ENCODE measurements around the gene SMARCA4.
A peak's percentile ranks its signal among the peaks of the same experiment; 100 is the strongest.

The SMARCA4 gene

DNA sequence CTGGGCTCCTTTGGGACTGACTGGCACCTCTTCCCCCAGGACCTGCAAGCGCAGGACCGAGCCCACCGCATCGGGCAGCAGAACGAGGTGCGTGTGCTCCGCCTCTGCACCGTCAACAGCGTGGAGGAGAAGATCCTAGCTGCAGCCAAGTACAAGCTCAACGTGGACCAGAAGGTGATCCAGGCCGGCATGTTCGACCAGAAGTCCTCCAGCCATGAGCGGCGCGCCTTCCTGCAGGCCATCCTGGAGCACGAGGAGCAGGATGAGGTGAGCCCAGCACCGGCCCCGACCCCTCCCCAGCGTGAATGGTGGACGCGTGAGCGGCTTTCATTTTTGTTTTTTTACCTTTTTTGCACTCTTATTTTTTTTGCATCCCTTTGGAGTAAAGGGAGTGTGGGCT is 72.4 kb downstream of the SMARCA4 start:
- no peak for DNase-seq (ENCODE audit: low read depth in 2 of 2)

- DNase-seq (ENCODE audit: low read depth in 2 of 2), result no peak
These were observed 72.9 kb downstream of the SMARCA4 start for GRCh38 chr19:11033763-11034162.

- DNase-seq (ENCODE audit: low read depth in 2 of 2), result no peak
These were observed 73.8 kb downstream of the SMARCA4 start for GRCh38 chr19:11034449-11035213.

- DNase-seq (ENCODE audit: low read depth in 2 of 2), result peak; percentile 55 to 68
These were observed 74.9 kb downstream of the SMARCA4 start for GRCh38 chr19:11035441-11036377.

- no peak for DNase-seq (ENCODE audit: low read depth in 2 of 2)
These were observed 77.7 kb downstream of the SMARCA4 start for GRCh38 chr19:11038511-11038910.

DNA sequence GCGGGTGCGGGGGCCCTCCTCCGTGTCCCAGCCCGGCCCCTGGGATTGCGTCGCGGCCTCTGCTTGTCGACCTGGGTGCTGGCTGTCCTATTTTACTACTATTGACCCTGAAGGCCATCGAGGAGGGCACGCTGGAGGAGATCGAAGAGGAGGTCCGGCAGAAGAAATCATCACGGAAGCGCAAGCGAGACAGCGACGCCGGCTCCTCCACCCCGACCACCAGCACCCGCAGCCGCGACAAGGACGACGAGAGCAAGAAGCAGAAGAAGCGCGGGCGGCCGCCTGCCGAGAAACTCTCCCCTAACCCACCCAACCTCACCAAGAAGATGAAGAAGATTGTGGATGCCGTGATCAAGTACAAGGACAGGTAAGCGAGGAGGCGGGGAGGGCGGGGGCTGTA is 80.4 kb downstream of the SMARCA4 start:
- no peak for DNase-seq (ENCODE audit: low read depth in 2 of 2)

- DNase-seq (ENCODE audit: low read depth in 2 of 2), result no peak
These were observed 81.3 kb downstream of the SMARCA4 start for GRCh38 chr19:11041966-11042627.

DNA sequence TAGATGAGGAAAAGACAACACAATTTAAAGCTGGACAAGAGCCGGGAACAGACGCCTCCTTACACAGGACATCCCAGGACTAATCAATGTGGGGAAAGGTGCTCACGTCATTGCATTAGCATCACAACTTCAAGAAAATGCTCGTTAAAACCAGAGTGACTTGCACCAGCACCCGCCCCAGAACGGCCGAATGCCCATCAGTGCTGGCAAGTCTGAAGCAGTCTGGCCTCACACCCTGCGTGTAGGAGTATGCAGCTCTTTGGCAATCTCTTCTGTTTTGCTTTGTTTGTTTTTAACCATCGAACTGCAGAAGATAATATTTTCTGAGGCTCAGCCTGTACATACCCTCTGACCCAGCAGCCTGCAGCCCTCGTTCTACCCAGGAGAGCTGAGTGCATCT is 83.6 kb downstream of the SMARCA4 start:
- no peak for DNase-seq (ENCODE audit: low read depth in 2 of 2)

DNA sequence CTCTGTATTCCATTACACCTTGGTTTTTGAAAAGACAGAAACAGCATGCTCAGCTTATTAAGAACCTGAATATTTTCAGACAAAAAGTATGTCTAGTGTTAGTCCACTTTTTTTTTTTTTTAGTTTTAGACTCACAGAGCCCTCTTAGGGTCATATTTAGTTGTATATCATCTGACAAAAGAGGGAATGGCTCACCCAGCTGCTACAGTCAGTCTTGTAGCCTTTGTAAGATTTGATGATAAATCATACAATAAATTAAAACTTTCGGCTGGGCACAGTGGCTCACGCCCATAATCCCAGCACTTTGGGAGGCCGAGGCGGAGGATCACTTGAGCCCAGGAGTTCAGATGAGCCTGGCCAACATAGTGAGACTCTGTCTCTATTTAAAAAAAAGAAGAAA is 84.7 kb downstream of the SMARCA4 start:
- no peak for DNase-seq (ENCODE audit: low read depth in 2 of 2)

DNA sequence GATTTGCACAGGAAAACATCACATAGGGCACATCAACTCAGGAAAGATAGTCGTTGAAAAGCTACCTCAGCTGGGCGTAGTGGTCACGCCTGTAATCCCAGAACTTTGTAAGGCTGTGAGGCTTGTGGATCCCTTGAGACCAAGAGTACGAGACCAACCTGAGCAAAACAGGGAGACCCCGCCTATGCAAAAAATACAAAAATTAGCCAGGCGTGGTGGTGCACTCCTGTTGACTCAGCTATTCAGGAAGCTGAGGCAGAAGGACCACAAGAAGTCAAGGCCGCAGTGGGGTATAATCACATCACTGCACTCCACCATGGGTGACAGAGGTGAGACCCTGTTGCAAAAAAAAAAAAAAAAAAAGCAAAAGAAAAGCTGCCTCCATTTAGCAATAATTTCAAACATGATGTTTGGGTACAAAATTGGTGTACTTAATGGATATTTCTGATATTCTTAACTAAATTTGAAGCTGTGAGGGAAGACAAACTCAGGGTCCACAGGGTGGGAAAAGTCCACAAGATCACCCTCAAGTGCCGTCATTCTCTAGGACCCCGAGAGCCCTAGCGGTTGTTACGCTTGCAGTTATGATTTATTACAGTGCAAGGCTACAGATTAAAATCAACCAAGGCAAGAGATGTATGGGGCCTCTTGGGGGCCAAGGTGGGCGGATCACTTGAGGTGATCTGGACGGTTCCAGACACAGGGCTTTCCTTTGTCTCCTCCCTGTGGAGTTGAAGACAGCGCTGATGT is 86.0 kb downstream of the SMARCA4 start:
- DNase-seq (ENCODE audit: low read depth in 2 of 2), result no peak

DNA sequence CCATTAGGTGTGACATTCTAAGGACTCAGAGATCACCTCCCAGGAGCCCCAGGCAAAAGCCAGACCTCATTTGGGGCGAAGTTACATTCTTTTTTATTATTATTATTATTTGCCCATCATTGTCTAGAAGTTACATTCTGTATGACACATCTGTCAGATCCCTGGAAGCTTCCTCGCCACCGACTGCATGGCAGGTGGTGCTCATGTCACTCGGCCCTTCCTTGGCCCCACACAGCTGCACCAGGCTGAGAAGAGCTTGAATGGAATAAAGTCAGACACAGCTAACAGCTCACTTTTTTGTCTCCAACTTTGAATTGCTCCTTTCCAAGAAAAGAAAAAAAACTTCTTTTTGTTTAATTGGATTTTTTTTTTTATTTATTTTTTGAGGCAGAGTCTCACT is 87.0 kb downstream of the SMARCA4 start:
- no peak for DNase-seq (ENCODE audit: low read depth in 2 of 2)

DNA sequence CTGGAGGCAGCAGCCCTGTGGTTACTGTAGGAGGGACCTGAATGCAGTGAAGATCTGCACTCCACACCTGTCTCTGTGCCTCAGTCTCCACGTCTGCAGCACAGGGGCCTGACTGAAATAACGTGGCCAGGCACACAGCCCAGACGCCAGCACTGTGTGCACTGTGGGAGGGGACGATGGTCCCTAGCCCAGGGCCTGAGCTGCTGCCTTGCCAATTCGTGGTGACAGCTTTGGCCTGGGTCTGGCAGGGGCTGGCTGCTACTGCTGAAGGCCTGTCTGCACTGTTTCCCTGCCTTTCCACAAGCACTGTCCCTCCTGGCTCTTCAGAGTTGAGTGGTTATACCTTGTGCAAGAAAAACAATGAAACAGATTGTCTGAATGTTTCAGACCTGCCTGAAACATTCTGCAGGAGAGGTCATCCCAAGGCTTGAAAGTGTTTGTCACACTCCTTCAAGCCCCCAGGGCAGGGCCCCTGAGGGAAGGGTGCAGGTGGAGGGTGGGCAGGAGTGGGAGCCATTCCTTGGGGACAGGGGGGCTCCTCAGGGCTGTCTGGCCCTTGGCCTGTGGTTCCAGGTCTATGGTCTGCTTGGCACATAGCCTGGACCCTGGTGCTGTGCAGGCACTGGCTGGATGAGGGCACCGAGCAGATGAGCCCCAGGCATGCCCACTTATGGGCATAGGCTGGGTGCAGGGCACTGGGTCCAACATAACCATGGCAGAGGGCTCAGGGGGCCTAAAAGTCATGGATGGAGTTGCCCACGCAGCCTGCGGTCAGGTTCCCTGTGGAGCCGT is 89.7 kb downstream of the SMARCA4 start:
- no peak for DNase-seq (ENCODE audit: low read depth in 2 of 2)

DNA sequence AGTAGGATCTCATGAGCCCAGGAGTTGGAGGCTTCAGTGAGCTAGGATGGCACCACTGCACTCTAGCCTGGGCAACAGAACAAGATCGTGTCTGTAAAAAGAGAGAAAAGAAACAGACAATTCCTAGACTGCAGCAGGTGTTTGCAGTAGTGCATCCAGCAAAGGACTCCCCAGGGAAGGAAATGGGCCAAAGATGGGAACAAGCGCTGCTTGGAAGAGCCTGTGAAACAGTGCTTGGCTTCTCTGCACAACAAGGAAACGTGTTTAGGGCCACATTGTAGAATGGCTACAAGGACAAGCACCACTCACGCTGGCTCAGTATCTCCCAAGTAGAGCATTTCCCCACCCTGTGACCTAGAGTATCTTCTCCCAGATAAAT is 93.0 kb downstream of the SMARCA4 start:
- DNase-seq (ENCODE audit: low read depth in 2 of 2), result no peak

DNA sequence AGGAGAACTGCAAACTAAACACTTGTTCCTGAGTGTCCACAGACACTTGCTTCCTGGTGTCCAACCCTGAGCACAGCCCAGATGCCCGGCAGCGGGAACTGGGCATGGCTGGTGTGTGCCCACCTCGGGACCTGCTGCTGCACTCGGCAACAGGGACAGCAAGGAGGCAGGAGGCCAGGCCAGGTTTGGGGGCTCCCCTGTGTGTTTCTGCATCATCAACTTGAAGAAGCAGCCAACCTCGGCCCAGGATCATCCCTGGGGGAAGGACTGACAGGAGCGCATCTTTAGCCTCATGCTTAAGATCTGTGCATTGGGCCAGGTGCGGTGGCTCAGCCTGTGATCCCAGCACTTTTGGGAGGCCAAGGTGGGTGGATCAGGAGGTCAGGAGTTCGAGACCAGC is 93.4 kb downstream of the SMARCA4 start:
- DNase-seq (ENCODE audit: low read depth in 2 of 2), result no peak

- DNase-seq (ENCODE audit: low read depth in 2 of 2), result no peak
These were observed 93.8 kb downstream of the SMARCA4 start for GRCh38 chr19:11054628-11055027.

DNA sequence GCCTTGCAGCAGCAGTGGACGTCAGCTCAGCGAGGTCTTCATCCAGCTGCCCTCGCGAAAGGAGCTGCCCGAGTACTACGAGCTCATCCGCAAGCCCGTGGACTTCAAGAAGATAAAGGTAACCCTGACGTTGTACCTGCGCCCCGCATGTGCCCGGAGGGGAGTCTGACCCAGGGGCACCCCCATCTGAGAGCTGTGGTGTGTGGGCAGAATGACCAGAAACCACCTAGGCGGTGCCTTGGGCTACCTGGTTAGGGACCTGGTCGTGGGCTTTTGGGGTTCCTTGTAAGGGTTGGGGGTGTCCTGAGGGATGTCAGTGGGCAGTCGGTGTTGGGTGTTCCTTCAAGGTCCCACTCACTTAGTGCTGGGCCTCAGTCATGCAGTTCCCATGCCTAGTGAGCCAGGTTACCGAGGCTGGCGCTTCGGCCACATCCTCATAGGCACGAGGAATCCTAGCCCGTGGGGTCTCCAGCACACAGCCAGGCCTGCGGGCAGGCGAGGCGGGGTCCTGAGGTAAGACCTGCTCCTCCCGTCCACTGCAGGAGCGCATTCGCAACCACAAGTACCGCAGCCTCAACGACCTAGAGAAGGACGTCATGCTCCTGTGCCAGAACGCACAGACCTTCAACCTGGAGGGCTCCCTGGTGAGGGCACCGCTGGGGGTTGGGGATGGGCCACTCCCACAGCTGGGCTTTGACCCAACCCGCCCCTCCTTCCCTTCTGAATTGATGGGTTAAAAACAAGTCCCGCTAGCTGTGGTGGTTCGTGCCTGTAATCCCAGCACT is 97.6 kb downstream of the SMARCA4 start:
- no peak for DNase-seq (ENCODE audit: low read depth in 2 of 2)

- DNase-seq (ENCODE audit: low read depth in 2 of 2), result no peak
These were observed 98.9 kb downstream of the SMARCA4 start for GRCh38 chr19:11059511-11060358.

DNA sequence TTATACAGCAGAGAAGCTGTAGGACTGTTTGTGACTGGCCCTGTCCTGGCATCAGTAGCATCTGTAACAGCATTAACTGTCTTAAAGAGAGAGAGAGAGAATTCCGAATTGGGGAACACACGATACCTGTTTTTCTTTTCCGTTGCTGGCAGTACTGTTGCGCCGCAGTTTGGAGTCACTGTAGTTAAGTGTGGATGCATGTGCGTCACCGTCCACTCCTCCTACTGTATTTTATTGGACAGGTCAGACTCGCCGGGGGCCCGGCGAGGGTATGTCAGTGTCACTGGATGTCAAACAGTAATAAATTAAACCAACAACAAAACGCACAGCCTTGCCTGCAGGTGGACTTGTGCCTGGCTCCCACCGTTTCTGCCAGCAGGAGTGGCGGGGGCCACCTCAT is 101.1 kb downstream of the SMARCA4 start:
- DNase-seq (ENCODE audit: low read depth in 2 of 2), result no peak

DNA sequence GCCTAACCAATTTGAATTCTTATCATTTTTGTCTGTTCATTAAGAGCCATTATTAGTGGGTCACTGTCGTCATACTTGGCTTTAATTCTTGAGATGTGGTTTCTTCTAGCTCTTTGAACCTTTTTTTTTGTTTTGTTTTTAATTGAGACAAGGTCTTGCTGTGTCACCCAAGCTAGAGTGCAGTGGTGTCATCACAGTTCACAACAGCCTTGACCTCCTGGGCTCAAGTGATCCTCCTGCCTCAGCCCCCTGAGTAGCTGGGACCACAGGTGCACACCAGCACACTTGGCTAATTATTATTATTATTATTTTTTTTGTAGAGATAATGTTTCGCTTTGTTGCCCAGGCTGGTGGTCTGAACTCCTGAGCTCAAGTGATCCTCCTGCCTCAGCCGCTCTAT is 102.6 kb downstream of the SMARCA4 start:
- DNase-seq (ENCODE audit: low read depth in 2 of 2), result no peak
